ENCODE results near the gene CDK5R1.

DNA sequence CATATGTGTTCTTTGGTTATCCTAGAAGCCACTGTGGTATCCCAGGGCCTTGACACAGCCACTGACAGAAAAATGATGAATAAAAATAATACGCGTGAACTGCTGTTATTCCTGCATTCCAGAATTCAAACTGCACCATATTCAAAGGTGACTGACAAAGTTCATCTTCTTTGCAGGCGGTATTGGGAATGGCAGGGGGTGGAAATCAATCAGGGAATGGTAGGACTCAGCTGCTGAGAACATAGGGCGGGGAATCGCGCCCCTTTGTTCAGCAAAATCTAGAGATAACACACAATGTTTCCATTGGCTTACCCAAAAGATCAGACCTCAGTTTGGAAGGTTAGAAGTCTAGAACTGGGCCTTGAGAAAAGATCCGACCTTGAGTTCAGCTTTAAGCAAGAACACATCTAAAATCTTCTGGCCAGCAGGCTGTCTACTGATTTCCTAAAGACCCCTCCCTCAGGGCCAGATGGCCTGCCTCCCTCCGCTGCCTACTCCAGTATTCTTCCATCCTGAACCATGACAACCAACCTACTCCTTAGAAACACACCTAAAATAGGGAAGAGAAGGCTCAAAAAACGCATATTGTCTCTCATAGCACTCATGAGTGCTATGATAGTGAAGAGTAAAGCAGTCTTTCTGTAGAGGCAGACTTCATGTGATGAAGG, 34.1 kb downstream of the CDK5R1 start:
- TF ChIP-seq, protein P1, sequence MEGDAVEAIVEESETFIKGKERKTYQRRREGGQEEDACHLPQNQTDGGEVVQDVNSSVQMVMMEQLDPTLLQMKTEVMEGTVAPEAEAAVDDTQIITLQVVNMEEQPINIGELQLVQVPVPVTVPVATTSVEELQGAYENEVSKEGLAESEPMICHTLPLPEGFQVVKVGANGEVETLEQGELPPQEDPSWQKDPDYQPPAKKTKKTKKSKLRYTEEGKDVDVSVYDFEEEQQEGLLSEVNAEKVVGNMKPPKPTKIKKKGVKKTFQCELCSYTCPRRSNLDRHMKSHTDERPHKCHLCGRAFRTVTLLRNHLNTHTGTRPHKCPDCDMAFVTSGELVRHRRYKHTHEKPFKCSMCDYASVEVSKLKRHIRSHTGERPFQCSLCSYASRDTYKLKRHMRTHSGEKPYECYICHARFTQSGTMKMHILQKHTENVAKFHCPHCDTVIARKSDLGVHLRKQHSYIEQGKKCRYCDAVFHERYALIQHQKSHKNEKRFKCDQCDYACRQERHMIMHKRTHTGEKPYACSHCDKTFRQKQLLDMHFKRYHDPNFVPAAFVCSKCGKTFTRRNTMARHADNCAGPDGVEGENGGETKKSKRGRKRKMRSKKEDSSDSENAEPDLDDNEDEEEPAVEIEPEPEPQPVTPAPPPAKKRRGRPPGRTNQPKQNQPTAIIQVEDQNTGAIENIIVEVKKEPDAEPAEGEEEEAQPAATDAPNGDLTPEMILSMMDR (IDR thresholded peaks at IDR 0.05) = no peak
- TF ChIP-seq POLR2A (IDR thresholded peaks at IDR 0.05) = no peak

Data from esophagus squamous epithelium (tissue), 4 donors.